Peyer's patch (tissue), 4 donors: ENCODE data around the gene SYCP2.
"Not testable (repeated sequence)": the region's sequence is repeated elsewhere in the genome, so short reads cannot be mapped to it uniquely, and the experiment has no call there.

Source experiments
- CTCF ChIP-seq, 6 experiments: fragments of 450-650 bp in 4 of 6; fragments of 200-600 bp in 2 of 6; sonication (generic) in 1 of 6; IDR thresholded peaks; one replicate each; pipeline ENCODE4 v1.5.1; 2017 to 2019; ENCODE audit warnings: antibody characterized with exemption in 6 of 6, mild to moderate bottlenecking in 3 of 6, moderate library complexity in 1 of 6
- POLR2A ChIP-seq, 2 donors: fragments of 450-650 bp; IDR thresholded peaks; one replicate each; pipeline ENCODE4 v1.5.1; 2017; ENCODE audit warnings: antibody characterized with exemption in 2 of 2, mild to moderate bottlenecking in 2 of 2, moderate library complexity in 2 of 2

DNA sequence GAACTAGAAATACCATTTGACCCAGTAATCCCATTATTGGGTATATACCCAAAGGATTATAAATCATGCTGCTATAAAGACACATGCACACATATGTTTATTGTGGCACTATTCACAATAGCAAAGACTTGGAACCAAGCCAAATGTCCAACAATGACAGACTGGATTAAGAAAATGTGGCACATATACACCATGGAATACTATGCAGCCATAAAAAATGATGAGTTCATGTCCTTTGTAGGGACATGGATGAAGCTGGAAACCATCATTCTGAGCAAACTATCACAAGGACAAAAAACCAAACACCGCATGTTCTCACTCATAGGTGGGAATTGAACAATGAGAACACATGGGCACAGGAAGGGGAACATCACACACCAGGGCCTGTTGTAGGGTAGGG lies 76.9 kb downstream of the SYCP2 start:
- TF ChIP-seq CTCF, POLR2A (IDR thresholded peaks at IDR 0.05): not testable (repeated sequence)
